HEK293T (cell line): Measurements from ENCODE around the gene NGFR.

ENCODE experiments used
- BHLHE40 ChIP-seq: fragments of 450-650 bp; IDR thresholded peaks from 2 replicates; pipeline ENCODE4 v1.6.1; 2016; ENCODE audit warnings: mild to moderate bottlenecking, moderate library complexity, borderline replicate concordance
- FOXK2 ChIP-seq: fragments of 450-650 bp; IDR thresholded peaks from 2 replicates; pipeline ENCODE4 v1.6.1; 2016; ENCODE audit warnings: mild to moderate bottlenecking
- SUZ12 ChIP-seq: fragments of 450-650 bp; IDR thresholded peaks from 2 replicates; pipeline ENCODE4 v1.6.1; 2016; ENCODE audit warnings: mild to moderate bottlenecking

DNA sequence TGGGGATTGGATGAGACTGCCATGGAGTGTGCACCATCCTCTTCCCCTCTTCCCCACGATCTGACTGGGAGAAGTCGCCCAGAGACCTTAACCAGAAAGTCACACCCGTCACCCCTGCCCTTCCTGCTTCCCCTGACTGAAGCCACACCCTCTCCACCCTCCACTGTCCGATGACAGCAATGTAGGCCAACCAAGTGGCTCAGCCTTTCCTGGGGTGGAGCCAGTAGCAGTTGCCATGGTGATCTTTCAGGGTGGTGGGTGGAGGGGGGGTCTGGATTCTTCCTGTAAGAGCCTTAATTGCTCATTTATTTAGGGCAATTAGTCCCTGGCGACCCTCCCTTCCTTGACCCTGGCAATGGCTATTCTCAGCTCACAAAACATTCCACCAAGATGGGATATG is 42.9 kb upstream of the NGFR start:
- no peak for TF ChIP-seq BHLHE40
- TF ChIP-seq SUZ12, result no peak
- TF ChIP-seq FOXK2, result no peak
